ENCODE data around the gene COG3. TPM values are rescaled to one million over a fixed set of nuclear protein-coding genes. Genes with fewer than 3 reads are reported as not detected.

COG3 gene
- total and polyA plus RNA-seq, 4 donors, result 21.6 to 44.5 (median 30.1) TPM

- Histone ChIP-seq H3K9me3 (ENCODE audit: control insufficient read depth, insufficient read depth, low read length) (no peaks in the 10 kb centered on the region), H3K36me3 (ENCODE audit: control insufficient read depth, insufficient read depth, low read length) (peaks cover 29% of the 10 kb centered on the region), H3K27me3 (ENCODE audit: control insufficient read depth, insufficient read depth, low read length) (no peaks in the 10 kb centered on the region), H3K4me1 (ENCODE audit: control insufficient read depth, insufficient read depth, low read length) (no peaks in the 10 kb centered on the region), H3K4me3 (ENCODE audit: low read depth, low read length) (no peak overlapping the region), H3K27ac (ENCODE audit: low read depth, low read length) (no peak overlapping the region)
- 100% methylated on average over 2 of the region's 7 CpGs for WGBS (ENCODE audit: insufficient coverage)
- no peak for DNase-seq (ENCODE audit: low read depth in 4 of 6, low spot score in 6 of 6)
Measured at GRCh38 chr13:45496942-45497341, 32.2 kb downstream of the COG3 start.

GRCh38 chr13:45500492-45501174 is 35.9 kb downstream of the COG3 start:
- WGBS (ENCODE audit: insufficient coverage), result 80% methylated on average over 1 of the region's 4 CpGs
- no peak for DNase-seq (ENCODE audit: low read depth in 4 of 6, low spot score in 6 of 6)
- peaks cover 39% of the 10 kb centered on the region for H3K36me3 ChIP-seq (ENCODE audit: control insufficient read depth, insufficient read depth, low read length)
- no peak overlapping the region for H3K27ac ChIP-seq (ENCODE audit: low read depth, low read length)
- no peak overlapping the region for H3K4me3 ChIP-seq (ENCODE audit: low read depth, low read length)
- no peaks in the 10 kb centered on the region for H3K9me3 ChIP-seq (ENCODE audit: control insufficient read depth, insufficient read depth, low read length)
- H3K4me1 ChIP-seq (ENCODE audit: control insufficient read depth, insufficient read depth, low read length), result no peaks in the 10 kb centered on the region
- H3K27me3 ChIP-seq (ENCODE audit: control insufficient read depth, insufficient read depth, low read length), result no peaks in the 10 kb centered on the region

- Histone ChIP-seq H3K27ac (ENCODE audit: low read depth, low read length) (no peak overlapping the region), H3K36me3 (ENCODE audit: control insufficient read depth, insufficient read depth, low read length) (peaks cover 42% of the 10 kb centered on the region), H3K4me3 (ENCODE audit: low read depth, low read length) (no peak overlapping the region), H3K27me3 (ENCODE audit: control insufficient read depth, insufficient read depth, low read length) (no peaks in the 10 kb centered on the region), H3K4me1 (ENCODE audit: control insufficient read depth, insufficient read depth, low read length) (no peaks in the 10 kb centered on the region), H3K9me3 (ENCODE audit: control insufficient read depth, insufficient read depth, low read length) (no peaks in the 10 kb centered on the region)
- DNase-seq (ENCODE audit: low read depth in 4 of 6, low spot score in 6 of 6), result no peak
- no CpG with 5 or more reads among the region's 1 CpG for WGBS (ENCODE audit: insufficient coverage)
Measured at GRCh38 chr13:45501175-45501526, 36.4 kb downstream of the COG3 start.

- no peak for DNase-seq (ENCODE audit: low read depth in 4 of 6, low spot score in 6 of 6)
- H3K36me3 ChIP-seq (ENCODE audit: control insufficient read depth, insufficient read depth, low read length), result peaks cover 38% of the 10 kb centered on the region
Measured at GRCh38 chr13:45503658-45504057, 38.9 kb downstream of the COG3 start.

DNA sequence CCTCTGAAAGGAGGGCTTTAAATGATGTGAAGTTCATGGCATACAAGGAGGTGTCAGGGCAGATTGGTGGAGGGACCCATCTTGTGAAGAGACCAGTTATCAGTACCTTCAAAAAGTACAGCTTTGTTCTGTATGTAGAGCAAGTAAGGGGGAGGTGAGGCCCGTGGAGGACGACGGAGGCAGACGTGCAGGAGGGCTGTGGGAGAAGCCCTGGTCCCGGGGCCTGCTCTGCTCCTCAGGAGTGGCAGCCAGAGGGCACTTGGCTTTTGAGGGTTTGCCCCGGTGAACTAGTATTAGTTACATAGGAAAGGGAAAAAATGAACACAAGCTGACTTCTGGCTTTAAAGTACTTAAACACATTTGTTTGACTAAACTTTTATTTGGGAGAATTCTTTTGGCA is 42.1 kb downstream of the COG3 start:
- no peaks in the 10 kb centered on the region for H3K4me1 ChIP-seq (ENCODE audit: control insufficient read depth, insufficient read depth, low read length)
- 88% methylated on average over 5 of the region's 6 CpGs for WGBS (ENCODE audit: insufficient coverage)
- H3K27ac ChIP-seq (ENCODE audit: low read depth, low read length), result no peak overlapping the region
- H3K4me3 ChIP-seq (ENCODE audit: low read depth, low read length), result no peak overlapping the region
- no peaks in the 10 kb centered on the region for H3K9me3 ChIP-seq (ENCODE audit: control insufficient read depth, insufficient read depth, low read length)
- DNase-seq (ENCODE audit: low read depth in 4 of 6, low spot score in 6 of 6), result no peak
- no peaks in the 10 kb centered on the region for H3K27me3 ChIP-seq (ENCODE audit: control insufficient read depth, insufficient read depth, low read length)
- H3K36me3 ChIP-seq (ENCODE audit: control insufficient read depth, insufficient read depth, low read length), result peaks cover 39% of the 10 kb centered on the region

More at GRCh38 chr13:45503658-45504057, 38.9 kb downstream of the COG3 start:
- H3K4me1 ChIP-seq (ENCODE audit: control insufficient read depth, insufficient read depth, low read length), result no peaks in the 10 kb centered on the region
- H3K27ac ChIP-seq (ENCODE audit: low read depth, low read length), result no peak overlapping the region
- H3K4me3 ChIP-seq (ENCODE audit: low read depth, low read length), result no peak overlapping the region
- no peaks in the 10 kb centered on the region for H3K27me3 ChIP-seq (ENCODE audit: control insufficient read depth, insufficient read depth, low read length)
- no peaks in the 10 kb centered on the region for H3K9me3 ChIP-seq (ENCODE audit: control insufficient read depth, insufficient read depth, low read length)

DNA sequence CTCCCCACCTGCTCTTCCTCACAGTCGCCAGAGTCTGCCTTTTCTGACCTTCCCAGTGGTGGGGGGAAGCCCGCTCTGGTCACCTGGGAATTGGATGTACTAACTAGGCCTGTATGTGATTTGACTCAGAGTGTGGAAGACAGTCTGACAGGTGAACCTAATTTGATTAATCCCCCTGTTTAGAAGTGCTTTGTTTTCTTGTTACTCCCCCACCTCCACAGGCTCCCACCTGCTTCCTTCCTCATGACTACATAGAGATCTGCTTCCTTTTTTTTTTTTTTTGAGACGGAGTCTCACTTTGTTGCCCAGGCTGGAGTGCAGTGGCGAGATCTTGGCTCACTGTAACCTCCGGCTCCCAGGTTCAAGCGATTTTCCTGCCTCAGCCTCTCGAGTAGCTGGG is 44.0 kb downstream of the COG3 start:
- DNase-seq (ENCODE audit: low read depth in 4 of 6, low spot score in 6 of 6), result no peak
- Histone ChIP-seq H3K27ac (ENCODE audit: low read depth, low read length) (no peak overlapping the region), H3K27me3 (ENCODE audit: control insufficient read depth, insufficient read depth, low read length) (no peaks in the 10 kb centered on the region), H3K4me3 (ENCODE audit: low read depth, low read length) (no peak overlapping the region), H3K36me3 (ENCODE audit: control insufficient read depth, insufficient read depth, low read length) (peaks cover 43% of the 10 kb centered on the region), H3K4me1 (ENCODE audit: control insufficient read depth, insufficient read depth, low read length) (no peaks in the 10 kb centered on the region), H3K9me3 (ENCODE audit: control insufficient read depth, insufficient read depth, low read length) (no peaks in the 10 kb centered on the region)
- 100% methylated on average over 1 of the region's 7 CpGs for WGBS (ENCODE audit: insufficient coverage)

DNA sequence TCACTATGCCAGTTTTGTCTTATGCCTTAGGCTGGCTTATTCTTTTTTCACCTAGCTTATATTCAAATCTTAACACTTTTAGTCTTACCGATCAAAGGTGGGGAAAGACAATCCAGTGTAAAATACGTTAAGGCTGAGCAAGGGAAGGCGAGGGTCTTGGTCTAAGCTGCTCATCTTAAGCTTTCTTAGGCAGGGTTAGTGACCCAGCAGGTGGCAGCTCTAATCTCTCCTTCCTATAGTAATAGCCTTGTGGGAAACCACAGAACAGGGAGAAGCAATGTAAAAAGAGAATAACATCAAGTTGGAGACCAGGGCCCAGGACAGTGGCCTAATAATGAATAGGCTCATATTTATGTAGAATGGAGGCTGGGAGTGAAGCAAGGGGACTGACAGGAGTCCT is 45.9 kb downstream of the COG3 start:
- no CpG with 5 or more reads among the region's 3 CpGs for WGBS (ENCODE audit: insufficient coverage)
- no peaks in the 10 kb centered on the region for H3K27me3 ChIP-seq (ENCODE audit: control insufficient read depth, insufficient read depth, low read length)
- peak in 1 of 6 donors; percentile 51 for DNase-seq (ENCODE audit: low read depth in 4 of 6, low spot score in 6 of 6)
- no peaks in the 10 kb centered on the region for H3K4me1 ChIP-seq (ENCODE audit: control insufficient read depth, insufficient read depth, low read length)
- H3K4me3 ChIP-seq (ENCODE audit: low read depth, low read length), result no peak overlapping the region
- no peak overlapping the region for H3K27ac ChIP-seq (ENCODE audit: low read depth, low read length)
- H3K36me3 ChIP-seq (ENCODE audit: control insufficient read depth, insufficient read depth, low read length), result peaks cover 33% of the 10 kb centered on the region
- H3K9me3 ChIP-seq (ENCODE audit: control insufficient read depth, insufficient read depth, low read length), result no peaks in the 10 kb centered on the region

DNA sequence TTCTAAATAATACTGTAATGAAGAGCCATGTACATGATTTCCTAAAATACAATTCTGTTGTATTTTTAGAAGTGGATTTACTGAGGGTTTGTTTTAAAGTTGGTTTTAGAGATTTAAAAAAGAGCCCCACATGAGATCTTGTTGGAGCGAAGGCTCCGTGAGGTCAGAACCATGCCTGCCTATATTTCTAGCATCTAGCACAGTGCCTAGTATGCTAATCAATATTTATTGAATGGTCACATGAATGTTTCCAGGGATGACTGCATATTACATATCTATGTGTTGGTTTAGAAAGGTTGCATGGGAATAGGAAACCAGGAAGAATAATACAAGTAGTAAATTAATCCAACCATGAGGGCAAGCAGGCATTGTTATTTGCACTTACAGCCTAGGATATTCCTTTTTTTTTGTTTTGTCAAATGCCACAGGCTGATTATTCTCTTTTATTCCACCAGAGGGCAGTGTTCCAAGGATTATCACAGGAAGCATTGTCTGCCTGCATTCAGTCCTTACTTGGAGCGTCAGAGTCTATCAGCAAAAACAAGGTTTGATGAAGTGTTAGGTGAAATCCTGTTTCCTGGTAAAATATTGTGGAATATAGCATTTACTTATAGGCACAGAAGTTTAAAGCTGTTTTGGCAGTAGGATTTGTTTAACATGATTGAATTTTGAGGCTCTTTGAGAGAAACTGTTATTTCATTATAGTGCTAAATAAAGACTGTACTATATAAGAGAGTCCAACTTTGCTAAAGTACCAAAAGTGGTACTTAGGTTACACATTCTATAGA is 46.8 kb downstream of the COG3 start:
- no peak overlapping the region for H3K27ac ChIP-seq (ENCODE audit: low read depth, low read length)
- H3K4me1 ChIP-seq (ENCODE audit: control insufficient read depth, insufficient read depth, low read length), result no peaks in the 10 kb centered on the region
- H3K36me3 ChIP-seq (ENCODE audit: control insufficient read depth, insufficient read depth, low read length), result peaks cover 26% of the 10 kb centered on the region
- no peaks in the 10 kb centered on the region for H3K27me3 ChIP-seq (ENCODE audit: control insufficient read depth, insufficient read depth, low read length)
- no CpG with 5 or more reads among the region's 3 CpGs for WGBS (ENCODE audit: insufficient coverage)
- no peaks in the 10 kb centered on the region for H3K9me3 ChIP-seq (ENCODE audit: control insufficient read depth, insufficient read depth, low read length)
- peak; percentile 61 to 96 (median 78) for DNase-seq (ENCODE audit: low read depth in 4 of 6, low spot score in 6 of 6)
- no peak overlapping the region for H3K4me3 ChIP-seq (ENCODE audit: low read depth, low read length)

- H3K27ac ChIP-seq (ENCODE audit: low read depth, low read length), result no peak overlapping the region
Measured at GRCh38 chr13:45512098-45512496, 47.4 kb downstream of the COG3 start.

DNA sequence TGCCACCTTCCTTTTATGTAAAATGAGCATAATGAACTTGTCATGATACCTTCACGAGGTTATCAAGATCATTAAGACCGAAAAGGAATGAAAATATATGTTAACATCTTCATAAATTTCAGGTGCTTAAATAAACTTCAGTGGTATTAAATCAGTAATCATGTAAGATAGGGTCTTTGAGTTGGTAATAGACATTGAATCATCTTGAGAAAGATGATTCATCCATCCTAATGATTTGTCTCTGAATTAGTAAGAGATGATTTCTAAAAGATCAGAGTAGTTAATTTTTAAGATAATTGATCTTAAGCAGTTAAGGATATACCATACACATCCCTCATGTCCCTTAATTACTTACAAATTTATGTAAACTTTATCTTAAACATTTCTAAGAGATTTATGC is 52.0 kb downstream of the COG3 start:
- Histone ChIP-seq H3K4me3 (ENCODE audit: low read depth, low read length) (no peak overlapping the region), H3K27ac (ENCODE audit: low read depth, low read length) (no peak overlapping the region), H3K4me1 (ENCODE audit: control insufficient read depth, insufficient read depth, low read length) (no peaks in the 10 kb centered on the region), H3K9me3 (ENCODE audit: control insufficient read depth, insufficient read depth, low read length) (no peaks in the 10 kb centered on the region), H3K27me3 (ENCODE audit: control insufficient read depth, insufficient read depth, low read length) (no peaks in the 10 kb centered on the region), H3K36me3 (ENCODE audit: control insufficient read depth, insufficient read depth, low read length) (peaks cover 18% of the 10 kb centered on the region)
- DNase-seq (ENCODE audit: low read depth in 4 of 6, low spot score in 6 of 6), result no peak
- WGBS (ENCODE audit: insufficient coverage), result no CpG with 5 or more reads among the region's 2 CpGs

More at GRCh38 chr13:45512098-45512496, 47.4 kb downstream of the COG3 start:
- H3K9me3 ChIP-seq (ENCODE audit: control insufficient read depth, insufficient read depth, low read length), result no peaks in the 10 kb centered on the region
- no peaks in the 10 kb centered on the region for H3K27me3 ChIP-seq (ENCODE audit: control insufficient read depth, insufficient read depth, low read length)
- WGBS (ENCODE audit: insufficient coverage), result no CpG with 5 or more reads among the region's 1 CpG
- H3K4me3 ChIP-seq (ENCODE audit: low read depth, low read length), result no peak overlapping the region
- peaks cover 21% of the 10 kb centered on the region for H3K36me3 ChIP-seq (ENCODE audit: control insufficient read depth, insufficient read depth, low read length)
- DNase-seq (ENCODE audit: low read depth in 4 of 6, low spot score in 6 of 6), result no peak
- no peaks in the 10 kb centered on the region for H3K4me1 ChIP-seq (ENCODE audit: control insufficient read depth, insufficient read depth, low read length)

Data from spinal cord (tissue), 10 donors.